Nephron progenitor cell (in vitro differentiated cells): Measurements from ENCODE around the gene SERPINA9.

ENCODE experiments used
- DNase-seq: peaks from one replicate; pipeline ENCODE4 v3.0.0; 2021
- H3K27ac Mint-ChIP-seq: 2 replicates; pipeline ENCODE4 v1.8.0; 2021; ENCODE audit warnings: mild to moderate bottlenecking, moderate library complexity, mixed read lengths
- H3K27me3 Mint-ChIP-seq: 2 replicates; pipeline ENCODE4 v1.8.0; 2021; ENCODE audit warnings: mild to moderate bottlenecking, low read depth, mixed read lengths; ENCODE audit not compliant: poor library complexity
- H3K36me3 Mint-ChIP-seq: 2 replicates; pipeline ENCODE4 v1.8.0; 2021; ENCODE audit warnings: low read depth, mixed read lengths
- H3K4me1 Mint-ChIP-seq: 2 replicates; pipeline ENCODE4 v1.8.0; 2021; ENCODE audit warnings: mixed read lengths
- H3K4me3 Mint-ChIP-seq: 2 replicates; pipeline ENCODE4 v1.8.0; 2021; ENCODE audit warnings: mild to moderate bottlenecking, moderate library complexity, mixed read lengths
- H3K9me3 Mint-ChIP-seq: 2 replicates; pipeline ENCODE4 v1.8.0; 2021; ENCODE audit warnings: mild to moderate bottlenecking, moderate library complexity, mixed read lengths
- TF ChIP-seq, protein P1 (sequence below): fragments of 200-600 bp; sonication (generic); IDR thresholded peaks from 2 replicates; pipeline ENCODE4 v1.5.0; 2021; ENCODE audit warnings: antibody characterized with exemption

SERPINA9 gene

DNA sequence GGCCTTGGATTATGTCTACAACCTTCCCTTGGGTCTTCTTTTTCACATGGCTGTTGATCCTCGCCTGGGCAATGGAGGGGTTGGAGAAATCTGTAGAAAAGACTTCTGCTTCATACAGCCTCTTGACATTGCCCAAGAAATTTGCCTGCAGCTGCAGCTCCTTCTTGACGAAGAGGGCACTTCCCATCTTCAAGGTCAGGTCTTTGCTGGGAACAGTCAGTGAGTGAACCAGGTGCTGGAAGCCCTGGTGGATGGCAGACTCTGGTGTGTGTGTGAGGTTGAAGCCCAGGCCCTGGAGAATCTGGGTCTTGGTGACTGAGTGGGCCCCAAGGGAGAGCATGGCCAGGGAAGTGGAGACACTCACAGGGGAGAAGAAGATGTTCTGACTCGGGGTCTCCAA, 6.7 kb downstream of the SERPINA9 start:
- Mint-ChIP-seq H3K9me3 (peaks cover 14% of the 10 kb centered on the region), H3K27ac (no peak overlapping the region), H3K4me3 (no peak overlapping the region), H3K27me3 (peaks cover 32% of the 10 kb centered on the region), H3K4me1 (no peaks in the 10 kb centered on the region), H3K36me3 (no peaks in the 10 kb centered on the region)
- no peak for DNase-seq
- TF ChIP-seq, protein P1, sequence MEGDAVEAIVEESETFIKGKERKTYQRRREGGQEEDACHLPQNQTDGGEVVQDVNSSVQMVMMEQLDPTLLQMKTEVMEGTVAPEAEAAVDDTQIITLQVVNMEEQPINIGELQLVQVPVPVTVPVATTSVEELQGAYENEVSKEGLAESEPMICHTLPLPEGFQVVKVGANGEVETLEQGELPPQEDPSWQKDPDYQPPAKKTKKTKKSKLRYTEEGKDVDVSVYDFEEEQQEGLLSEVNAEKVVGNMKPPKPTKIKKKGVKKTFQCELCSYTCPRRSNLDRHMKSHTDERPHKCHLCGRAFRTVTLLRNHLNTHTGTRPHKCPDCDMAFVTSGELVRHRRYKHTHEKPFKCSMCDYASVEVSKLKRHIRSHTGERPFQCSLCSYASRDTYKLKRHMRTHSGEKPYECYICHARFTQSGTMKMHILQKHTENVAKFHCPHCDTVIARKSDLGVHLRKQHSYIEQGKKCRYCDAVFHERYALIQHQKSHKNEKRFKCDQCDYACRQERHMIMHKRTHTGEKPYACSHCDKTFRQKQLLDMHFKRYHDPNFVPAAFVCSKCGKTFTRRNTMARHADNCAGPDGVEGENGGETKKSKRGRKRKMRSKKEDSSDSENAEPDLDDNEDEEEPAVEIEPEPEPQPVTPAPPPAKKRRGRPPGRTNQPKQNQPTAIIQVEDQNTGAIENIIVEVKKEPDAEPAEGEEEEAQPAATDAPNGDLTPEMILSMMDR: no peak

DNA sequence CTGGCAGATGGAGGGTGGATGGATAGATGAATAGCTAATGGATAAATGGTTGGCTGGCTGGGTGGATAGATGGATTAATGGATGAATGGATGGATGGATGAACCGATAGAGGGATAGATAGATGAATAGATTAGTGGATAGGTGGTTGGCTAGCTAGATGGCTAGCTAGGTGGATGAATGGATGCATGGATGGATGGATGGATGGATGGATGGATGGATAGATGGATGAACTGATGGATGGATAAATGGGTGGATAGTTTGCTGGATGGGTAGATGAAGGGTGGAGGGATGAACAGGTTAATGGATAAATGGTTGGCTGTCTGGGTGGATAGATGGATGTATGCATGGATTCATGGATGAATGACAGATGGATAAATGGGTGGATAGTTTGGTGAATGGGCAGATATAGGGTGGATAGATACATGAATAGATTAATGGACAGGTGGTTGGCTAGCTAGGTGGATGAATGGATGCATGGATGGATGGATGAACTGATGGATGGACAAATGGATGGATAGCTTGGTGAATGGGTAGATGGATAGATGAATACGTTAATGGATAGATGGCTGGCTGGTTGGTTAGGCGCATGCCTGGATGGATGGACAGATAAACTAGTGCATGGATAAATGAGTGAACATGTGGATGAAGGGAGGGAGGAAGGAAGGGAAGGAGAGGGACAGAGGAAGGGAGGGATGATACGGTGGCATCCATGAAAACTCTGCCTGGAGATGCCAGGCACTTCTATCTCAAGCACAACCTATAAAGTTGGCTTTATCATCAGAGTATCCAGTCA, 8.1 kb downstream of the SERPINA9 start:
- no peaks in the 10 kb centered on the region for H3K4me1 Mint-ChIP-seq
- no peak for DNase-seq
- no peaks in the 10 kb centered on the region for H3K36me3 Mint-ChIP-seq
- TF ChIP-seq, protein P1: no peak
- H3K27me3 Mint-ChIP-seq: peaks cover 34% of the 10 kb centered on the region
- H3K9me3 Mint-ChIP-seq: peaks cover 17% of the 10 kb centered on the region
- no peak overlapping the region for H3K4me3 Mint-ChIP-seq
- peak overlapping the region; percentile 6 for H3K27ac Mint-ChIP-seq

DNA sequence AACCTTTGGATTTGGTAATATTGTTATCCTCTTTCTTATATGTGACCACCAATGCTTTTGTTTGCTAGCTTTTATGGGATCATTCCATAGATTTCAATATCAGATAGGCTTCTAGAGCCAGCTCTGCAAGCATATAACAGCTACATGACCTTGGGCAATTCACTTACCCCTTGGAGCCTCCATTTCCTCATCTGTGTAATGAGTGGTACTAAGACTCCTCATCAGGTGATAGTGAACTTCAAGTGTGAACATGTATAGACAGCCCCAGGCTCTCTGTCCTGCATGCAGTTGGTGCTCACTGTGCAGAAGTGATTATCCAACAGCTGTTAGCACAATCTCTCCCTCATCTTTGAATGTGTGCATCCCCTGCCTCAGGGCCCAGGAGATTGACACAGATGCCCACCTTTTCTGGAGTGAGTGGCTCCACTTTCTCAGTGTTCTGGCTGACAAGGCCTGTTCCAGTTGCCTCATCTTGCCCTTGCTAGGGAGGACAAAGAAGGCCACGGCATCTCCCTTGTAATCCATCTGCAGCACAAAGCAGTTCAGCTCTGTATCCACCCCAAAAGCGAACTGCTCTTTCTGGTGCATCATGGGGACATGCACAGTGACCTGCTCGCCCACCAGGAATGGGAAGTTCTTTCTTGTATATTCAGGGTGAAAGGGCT, 9.2 kb downstream of the SERPINA9 start:
- H3K27ac Mint-ChIP-seq: no peak overlapping the region
- no peak for DNase-seq
- TF ChIP-seq, protein P1: no peak
- peaks cover 17% of the 10 kb centered on the region for H3K9me3 Mint-ChIP-seq
- peaks cover 32% of the 10 kb centered on the region for H3K27me3 Mint-ChIP-seq
- H3K36me3 Mint-ChIP-seq: no peaks in the 10 kb centered on the region
- peaks cover 5% of the 10 kb centered on the region for H3K4me1 Mint-ChIP-seq
- H3K4me3 Mint-ChIP-seq: no peak overlapping the region

DNA sequence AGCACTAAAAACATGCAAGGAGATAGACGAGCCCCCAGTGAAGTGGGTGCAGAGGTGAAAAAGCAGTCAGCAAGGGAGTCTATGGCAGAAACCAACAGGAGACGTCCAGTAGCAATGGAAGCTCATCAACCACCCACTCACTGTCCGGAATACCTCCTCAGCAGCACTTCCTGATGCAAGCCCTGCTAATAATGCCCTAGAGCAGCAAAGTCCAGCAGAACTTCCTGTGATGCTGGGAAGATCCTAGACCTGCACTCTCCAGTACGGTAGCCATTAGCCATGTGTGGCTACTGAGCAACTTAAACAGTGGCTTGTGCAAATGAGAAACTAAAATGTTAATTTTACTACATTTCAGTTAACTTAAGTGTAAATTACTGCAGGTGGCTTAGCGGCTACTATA, 11.0 kb downstream of the SERPINA9 start:
- TF ChIP-seq, protein P1: no peak
- no peak for DNase-seq
- H3K4me1 Mint-ChIP-seq: peaks cover 11% of the 10 kb centered on the region
- peaks cover 23% of the 10 kb centered on the region for H3K27me3 Mint-ChIP-seq
- H3K27ac Mint-ChIP-seq: no peak overlapping the region
- H3K36me3 Mint-ChIP-seq: no peaks in the 10 kb centered on the region
- H3K4me3 Mint-ChIP-seq: no peak overlapping the region
- H3K9me3 Mint-ChIP-seq: peaks cover 24% of the 10 kb centered on the region

DNA sequence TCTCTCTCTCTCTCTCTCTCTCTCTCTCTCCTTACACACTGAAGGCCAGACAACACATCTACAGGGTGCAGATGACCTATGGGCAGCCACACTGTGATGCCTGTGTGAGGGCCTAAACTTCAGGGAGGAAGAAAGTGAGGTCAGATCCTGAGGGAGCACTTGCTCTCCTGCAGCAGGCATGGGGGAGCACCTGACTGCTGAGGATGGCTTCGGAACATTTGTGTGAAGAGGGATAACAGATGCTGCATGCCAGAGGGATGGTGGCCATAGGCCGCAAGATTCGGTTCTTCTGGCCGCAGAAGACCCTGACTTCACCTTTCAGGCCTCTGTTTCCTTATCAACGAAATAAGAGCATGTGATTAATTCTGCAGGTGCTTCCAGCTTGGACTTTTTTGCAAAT, 11.7 kb downstream of the SERPINA9 start:
- H3K27ac Mint-ChIP-seq: no peak overlapping the region
- no peak overlapping the region for H3K4me3 Mint-ChIP-seq
- DNase-seq: no peak
- peaks cover 11% of the 10 kb centered on the region for H3K4me1 Mint-ChIP-seq
- TF ChIP-seq, protein P1: no peak
- H3K36me3 Mint-ChIP-seq: no peaks in the 10 kb centered on the region
- peaks cover 27% of the 10 kb centered on the region for H3K9me3 Mint-ChIP-seq
- H3K27me3 Mint-ChIP-seq: peaks cover 23% of the 10 kb centered on the region
